NCI-H774 (cell line): ENCODE results near the gene TIGD4.

ENCODE experiments used
- DNase-seq: peaks from one replicate; lab custom pipeline; 2025; lab: John Stamatoyannopoulos, UW

TIGD4 gene

GRCh38 chr4:152719801-152720556 lies 59.6 kb downstream of the TIGD4 start:
- no peak for DNase-seq
